Measurements from ENCODE around the gene TNKS2.

DNA sequence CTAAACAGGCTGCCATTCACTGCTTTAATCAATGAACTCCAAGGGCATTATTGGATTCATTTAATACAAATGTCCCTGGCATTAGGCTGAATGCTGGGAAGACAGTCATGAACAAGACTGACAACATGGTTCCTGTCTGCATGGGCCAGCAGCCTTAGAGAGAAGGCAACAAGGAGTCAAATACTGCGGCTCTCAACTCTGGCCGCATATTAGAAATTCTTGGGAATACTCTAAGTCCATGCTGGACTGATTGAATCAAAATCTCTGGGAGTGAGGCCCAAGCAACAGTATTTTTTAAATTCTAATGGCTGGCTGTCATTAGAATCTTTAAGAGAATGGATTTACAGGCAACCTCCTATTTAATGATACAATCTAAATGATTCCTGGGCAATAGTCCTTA, 76.9 kb downstream of the TNKS2 start:
- TF ChIP-seq RAD21 (IDR thresholded peaks at IDR 0.05; ENCODE audit: low read depth) = no peak
- TF ChIP-seq, protein P1, sequence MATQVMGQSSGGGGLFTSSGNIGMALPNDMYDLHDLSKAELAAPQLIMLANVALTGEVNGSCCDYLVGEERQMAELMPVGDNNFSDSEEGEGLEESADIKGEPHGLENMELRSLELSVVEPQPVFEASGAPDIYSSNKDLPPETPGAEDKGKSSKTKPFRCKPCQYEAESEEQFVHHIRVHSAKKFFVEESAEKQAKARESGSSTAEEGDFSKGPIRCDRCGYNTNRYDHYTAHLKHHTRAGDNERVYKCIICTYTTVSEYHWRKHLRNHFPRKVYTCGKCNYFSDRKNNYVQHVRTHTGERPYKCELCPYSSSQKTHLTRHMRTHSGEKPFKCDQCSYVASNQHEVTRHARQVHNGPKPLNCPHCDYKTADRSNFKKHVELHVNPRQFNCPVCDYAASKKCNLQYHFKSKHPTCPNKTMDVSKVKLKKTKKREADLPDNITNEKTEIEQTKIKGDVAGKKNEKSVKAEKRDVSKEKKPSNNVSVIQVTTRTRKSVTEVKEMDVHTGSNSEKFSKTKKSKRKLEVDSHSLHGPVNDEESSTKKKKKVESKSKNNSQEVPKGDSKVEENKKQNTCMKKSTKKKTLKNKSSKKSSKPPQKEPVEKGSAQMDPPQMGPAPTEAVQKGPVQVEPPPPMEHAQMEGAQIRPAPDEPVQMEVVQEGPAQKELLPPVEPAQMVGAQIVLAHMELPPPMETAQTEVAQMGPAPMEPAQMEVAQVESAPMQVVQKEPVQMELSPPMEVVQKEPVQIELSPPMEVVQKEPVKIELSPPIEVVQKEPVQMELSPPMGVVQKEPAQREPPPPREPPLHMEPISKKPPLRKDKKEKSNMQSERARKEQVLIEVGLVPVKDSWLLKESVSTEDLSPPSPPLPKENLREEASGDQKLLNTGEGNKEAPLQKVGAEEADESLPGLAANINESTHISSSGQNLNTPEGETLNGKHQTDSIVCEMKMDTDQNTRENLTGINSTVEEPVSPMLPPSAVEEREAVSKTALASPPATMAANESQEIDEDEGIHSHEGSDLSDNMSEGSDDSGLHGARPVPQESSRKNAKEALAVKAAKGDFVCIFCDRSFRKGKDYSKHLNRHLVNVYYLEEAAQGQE (IDR thresholded peaks at IDR 0.05; ENCODE audit: low read depth) = no peak
- TF ChIP-seq CEBPB (IDR thresholded peaks at IDR 0.05) = no peak

Data from Ishikawa (cell line).